H9 (cell line): ENCODE results near the gene CASP8. TPM values are rescaled to one million over a fixed set of nuclear protein-coding genes. Genes with fewer than 3 reads are reported as not detected.

ENCODE experiments used
- DNase-seq: peaks from one replicate; pipeline ENCODE4 v3.0.0-alpha.2; 2017
- H2AFZ ChIP-seq: one replicate; pipeline ENCODE4 v1.6.1; 2013; ENCODE audit warnings: mild to moderate bottlenecking, low read length, control low read depth, moderate library complexity
- H2AK5ac ChIP-seq: 2 replicates; pipeline ENCODE4 v1.6.1; 2013; ENCODE audit warnings: low read length, control low read depth, mixed read lengths; ENCODE audit not compliant: insufficient read length
- H2BK120ac ChIP-seq: one replicate; pipeline ENCODE4 v1.6.1; 2013; ENCODE audit warnings: low read depth, mild to moderate bottlenecking, low read length, control low read depth, inconsistent platforms; ENCODE audit not compliant: poor library complexity, severe bottlenecking
- H2BK12ac ChIP-seq: 2 replicates; pipeline ENCODE4 v1.6.1; 2013; ENCODE audit warnings: low read length, control low read depth, mixed read lengths, low read depth; ENCODE audit not compliant: insufficient read length
- H2BK15ac ChIP-seq: 2 replicates; pipeline ENCODE4 v1.6.1; 2013; ENCODE audit warnings: low read depth, low read length, control low read depth
- H2BK20ac ChIP-seq: one replicate; pipeline ENCODE4 v1.6.1; 2013; ENCODE audit warnings: low read depth, mild to moderate bottlenecking, low read length, control low read depth, inconsistent platforms; ENCODE audit not compliant: poor library complexity, severe bottlenecking
- H2BK5ac ChIP-seq: 2 replicates; pipeline ENCODE4 v1.6.1; 2013; ENCODE audit warnings: low read length, control low read depth, mixed read lengths; ENCODE audit not compliant: insufficient read length
- H3K14ac ChIP-seq: 2 replicates; pipeline ENCODE4 v1.6.1; 2013; ENCODE audit warnings: low read length, control low read depth; ENCODE audit not compliant: insufficient read depth
- H3K18ac ChIP-seq: 2 replicates; pipeline ENCODE4 v1.6.1; 2013; ENCODE audit warnings: low read depth, mild to moderate bottlenecking, mixed read lengths, low read length, control low read depth; ENCODE audit not compliant: insufficient read length
- H3K23ac ChIP-seq: 2 replicates; pipeline ENCODE4 v1.6.1; 2013; ENCODE audit warnings: low read length, control low read depth, mixed read lengths, low read depth; ENCODE audit not compliant: insufficient read length
- H3K23me2 ChIP-seq: 2 replicates; pipeline ENCODE4 v1.6.1; 2013; ENCODE audit warnings: low read depth, mild to moderate bottlenecking, mixed read lengths, low read length, control low read depth; ENCODE audit not compliant: insufficient read length, poor library complexity, severe bottlenecking
- H3K27ac ChIP-seq: 2 replicates; pipeline ENCODE4 v1.5.1; 2013; ENCODE audit warnings: low read length, control low read depth, mixed read lengths, low read depth; ENCODE audit not compliant: insufficient read length
- H3K27me3 ChIP-seq: 2 replicates; pipeline ENCODE4 v1.6.1; 2013; ENCODE audit warnings: low read length, control low read depth, inconsistent platforms; ENCODE audit not compliant: insufficient read depth
- H3K4ac ChIP-seq: 2 replicates; pipeline ENCODE4 v1.6.1; 2013; ENCODE audit warnings: low read depth, mild to moderate bottlenecking, control low read depth, inconsistent platforms, low read length, moderate library complexity
- H3K4me1 ChIP-seq: 2 replicates; pipeline ENCODE4 v1.6.1; 2013; ENCODE audit warnings: low read length, control low read depth, inconsistent platforms; ENCODE audit not compliant: insufficient read depth
- H3K4me2 ChIP-seq: 2 replicates; pipeline ENCODE4 v1.6.1; 2013; ENCODE audit warnings: low read length, control low read depth, mixed read lengths; ENCODE audit not compliant: insufficient read length, insufficient read depth
- H3K56ac ChIP-seq: 2 replicates; pipeline ENCODE4 v1.6.1; 2013; ENCODE audit warnings: low read depth, mild to moderate bottlenecking, mixed read lengths, low read length, control low read depth; ENCODE audit not compliant: insufficient read length
- H3K79me1 ChIP-seq: 2 replicates; pipeline ENCODE4 v1.6.1; 2013; ENCODE audit warnings: low read depth, mild to moderate bottlenecking, moderate library complexity, low read length, control low read depth, inconsistent platforms; ENCODE audit not compliant: insufficient read depth, poor library complexity, severe bottlenecking
- H3K79me2 ChIP-seq: 2 replicates; pipeline ENCODE4 v1.6.1; 2013; ENCODE audit warnings: low read length, control low read depth, inconsistent platforms; ENCODE audit not compliant: insufficient read depth
- H3K9ac ChIP-seq: 2 replicates; pipeline ENCODE4 v1.6.1; 2013; ENCODE audit warnings: low read length, control low read depth, mixed read lengths; ENCODE audit not compliant: insufficient read length; ENCODE audit errors: extremely low read depth
- H3K9me3 ChIP-seq: one replicate; pipeline ENCODE4 v1.6.1; 2013; ENCODE audit warnings: low read depth, low read length, inconsistent platforms; ENCODE audit not compliant: control insufficient read depth
- H3T11ph ChIP-seq: one replicate; pipeline ENCODE4 v1.6.1; 2013; ENCODE audit warnings: mild to moderate bottlenecking, low read length, control low read depth, inconsistent platforms
- H4K20me1 ChIP-seq: one replicate; pipeline ENCODE4 v1.6.1; 2013; ENCODE audit not compliant: control insufficient read depth, insufficient read length, insufficient read depth
- H4K5ac ChIP-seq: 2 replicates; pipeline ENCODE4 v1.6.1; 2013; ENCODE audit warnings: low read depth, mild to moderate bottlenecking, mixed read lengths, low read length, control low read depth; ENCODE audit not compliant: insufficient read length
- H4K8ac ChIP-seq: replicated peaks from 2 replicates; pipeline ENCODE4 v1.6.1; 2013; ENCODE audit warnings: low read length, control low read depth, mixed read lengths, low read depth; ENCODE audit not compliant: insufficient read length
- H4K91ac ChIP-seq: 2 replicates; pipeline ENCODE4 v1.6.1; 2013; ENCODE audit warnings: low read depth, mild to moderate bottlenecking, moderate library complexity, mixed read lengths, low read length, control low read depth; ENCODE audit not compliant: insufficient read length
- H3K27ac Mint-ChIP-seq, 3 experiments: 2 replicates in 2 of 3; 3 replicates in 1 of 3; pipeline ENCODE4 v1.8.0; 2020 to 2021; ENCODE audit warnings: mixed read lengths in 3 of 3, mild to moderate bottlenecking in 1 of 3, moderate library complexity in 1 of 3
- H3K27me3 Mint-ChIP-seq: 2 replicates; pipeline ENCODE4 v1.8.0; 2021; ENCODE audit warnings: low read depth, mild to moderate bottlenecking, moderate library complexity, mixed read lengths
- H3K36me3 Mint-ChIP-seq, 3 experiments: 2 replicates in 2 of 3; 3 replicates in 1 of 3; pipeline ENCODE4 v1.8.0; 2020 to 2021; ENCODE audit warnings: low read depth in 3 of 3, mixed read lengths in 3 of 3; ENCODE audit not compliant: insufficient read depth in 1 of 3
- H3K4me1 Mint-ChIP-seq, 2 experiments: 2 replicates each; pipeline ENCODE4 v1.8.0; 2020; ENCODE audit warnings: mixed read lengths in 2 of 2
- H3K4me3 Mint-ChIP-seq, 2 experiments: 2 replicates in 1 of 2; 3 replicates in 1 of 2; pipeline ENCODE4 v1.8.0; 2020 to 2021; ENCODE audit warnings: mild to moderate bottlenecking in 2 of 2, mixed read lengths in 2 of 2, moderate library complexity in 1 of 2
- H3K9me3 Mint-ChIP-seq, 2 experiments: 2 replicates in 1 of 2; 3 replicates in 1 of 2; pipeline ENCODE4 v1.8.0; 2020; ENCODE audit warnings: mild to moderate bottlenecking in 2 of 2, mixed read lengths in 2 of 2, moderate library complexity in 1 of 2
- WGBS: extraction: QIAGEN DNeasy Blood & Tissue Kit; methylation state at CpG from one replicate; pipeline ENCODE4 v1.1.7; 2013; ENCODE audit warnings: missing lambda C conversion rate, low lambda C conversion rate, mixed read lengths; ENCODE audit not compliant: insufficient read length; ENCODE audit errors: extremely low coverage; 5-methylcytosine and 5-hydroxymethylcytosine counted together
- total RNA-seq: library from RNA; stranded (reverse); gene quantifications from 2 replicates; pipeline ENCODE4 v1.2.1, GENCODE V29; 2021
- TF ChIP-seq, protein P1 (sequence below): fragments of 200-600 bp; sonication (generic); conservative IDR thresholded peaks from 3 replicates; pipeline ENCODE4 v1.8.0; 2021; ENCODE audit warnings: antibody characterized with exemption, mild to moderate bottlenecking

Gene CASP8
- total RNA-seq, 1 experiment from 2014 or later = 10.0 TPM

DNA sequence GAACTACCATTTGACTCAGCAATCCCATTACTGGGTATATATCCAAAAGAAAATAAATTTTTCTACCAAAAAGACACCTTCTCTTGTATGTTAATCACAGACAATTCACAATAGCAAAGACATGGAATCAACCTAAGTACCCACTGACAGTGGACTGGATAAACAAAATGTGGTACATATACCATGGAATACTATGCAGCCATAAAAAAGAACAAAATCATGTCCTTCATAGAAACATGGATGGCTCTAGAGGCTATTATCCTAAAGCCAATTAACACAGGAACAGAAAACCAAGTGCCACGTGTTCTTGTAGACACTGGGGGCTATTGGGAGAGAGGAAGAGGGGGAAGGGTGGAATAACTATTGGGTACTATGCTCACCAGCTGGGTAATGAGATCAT is 69.1 kb downstream of the CASP8 start:
- H3K9ac ChIP-seq = no peak overlapping the region
- no peaks in the 10 kb centered on the region for H4K20me1 ChIP-seq
- H2BK20ac ChIP-seq = no peak overlapping the region
- no peak overlapping the region for H3K4me3 Mint-ChIP-seq
- no peaks in the 10 kb centered on the region for H3K79me2 ChIP-seq
- H2AFZ ChIP-seq = no peak overlapping the region
- H4K5ac ChIP-seq = no peak overlapping the region
- WGBS = no CpG with 5 or more reads among the region's 1 CpG
- H3K4me2 ChIP-seq = no peak overlapping the region
- H2BK12ac ChIP-seq = no peak overlapping the region
- TF ChIP-seq, protein P1, sequence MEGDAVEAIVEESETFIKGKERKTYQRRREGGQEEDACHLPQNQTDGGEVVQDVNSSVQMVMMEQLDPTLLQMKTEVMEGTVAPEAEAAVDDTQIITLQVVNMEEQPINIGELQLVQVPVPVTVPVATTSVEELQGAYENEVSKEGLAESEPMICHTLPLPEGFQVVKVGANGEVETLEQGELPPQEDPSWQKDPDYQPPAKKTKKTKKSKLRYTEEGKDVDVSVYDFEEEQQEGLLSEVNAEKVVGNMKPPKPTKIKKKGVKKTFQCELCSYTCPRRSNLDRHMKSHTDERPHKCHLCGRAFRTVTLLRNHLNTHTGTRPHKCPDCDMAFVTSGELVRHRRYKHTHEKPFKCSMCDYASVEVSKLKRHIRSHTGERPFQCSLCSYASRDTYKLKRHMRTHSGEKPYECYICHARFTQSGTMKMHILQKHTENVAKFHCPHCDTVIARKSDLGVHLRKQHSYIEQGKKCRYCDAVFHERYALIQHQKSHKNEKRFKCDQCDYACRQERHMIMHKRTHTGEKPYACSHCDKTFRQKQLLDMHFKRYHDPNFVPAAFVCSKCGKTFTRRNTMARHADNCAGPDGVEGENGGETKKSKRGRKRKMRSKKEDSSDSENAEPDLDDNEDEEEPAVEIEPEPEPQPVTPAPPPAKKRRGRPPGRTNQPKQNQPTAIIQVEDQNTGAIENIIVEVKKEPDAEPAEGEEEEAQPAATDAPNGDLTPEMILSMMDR = no peak
- no peak overlapping the region for H2BK120ac ChIP-seq
- no peak overlapping the region for H2BK15ac ChIP-seq
- peaks cover 10% of the 10 kb centered on the region in 2 experiments; a peak in 4 of 5 replicates for H3K9me3 Mint-ChIP-seq
- no peaks in the 10 kb centered on the region for H3K27me3 Mint-ChIP-seq
- no peak overlapping the region for H2BK5ac ChIP-seq
- no peaks in the 10 kb centered on the region for H3K27me3 ChIP-seq
- H3K9me3 ChIP-seq = no peaks in the 10 kb centered on the region
- no peak overlapping the region for H3K27ac Mint-ChIP-seq
- no peak overlapping the region for H4K8ac ChIP-seq
- no peak overlapping the region for H3T11ph ChIP-seq
- H3K23me2 ChIP-seq = no peaks in the 10 kb centered on the region
- H3K27ac ChIP-seq = no peak overlapping the region
- no peak for DNase-seq
- no peaks in the 10 kb centered on the region for H3K79me1 ChIP-seq
- no peaks in the 10 kb centered on the region for H3K4me1 ChIP-seq
- H3K4ac ChIP-seq = no peak overlapping the region
- H3K4me1 Mint-ChIP-seq = no peaks in the 10 kb centered on the region
- no peak overlapping the region for H3K14ac ChIP-seq
- H3K56ac ChIP-seq = no peak overlapping the region
- no peak overlapping the region for H2AK5ac ChIP-seq
- H3K36me3 Mint-ChIP-seq = no peaks in the 10 kb centered on the region
- H3K18ac ChIP-seq = no peak overlapping the region
- H4K91ac ChIP-seq = no peak overlapping the region
- no peak overlapping the region for H3K23ac ChIP-seq

Other genes starting within 250 kb of the CASP8 start
- 13.3 and 13.7 TPM in 2 replicates for gene HYCC2, start 188.9 kb upstream of the CASP8 start, total RNA-seq
- 59.6 and 63.2 TPM in 2 replicates for gene NDUFB3, start 188.5 kb upstream of the CASP8 start, total RNA-seq
- 5.7 and 7.6 TPM in 2 replicates for gene CFLAR, start 144.4 kb upstream of the CASP8 start, total RNA-seq
- 2.7 and 3.3 TPM in 2 replicates for gene CASP10, start 77.4 kb upstream of the CASP8 start, total RNA-seq
- gene FLACC1, start 96.8 kb downstream of the CASP8 start, total RNA-seq = 0.42 TPM in 1 of 2 replicates, not detected in the other
- 13.8 and 14.2 TPM in 2 replicates for gene TRAK2, start 190.9 kb downstream of the CASP8 start, total RNA-seq
- 40.5 and 48.4 TPM in 2 replicates for gene STRADB, start 191.2 kb downstream of the CASP8 start, total RNA-seq